IMR-90 (cell line): ENCODE data around the gene LRRC37A. TPM values are rescaled to one million over a fixed set of nuclear protein-coding genes. Genes with fewer than 3 reads are reported as not detected.

Source experiments
- ATAC-seq: fragments of 200-7000 bp; cut with Tn5 transposase; 2 replicates; pipeline ENCODE4 v1.9.1; 2020; ENCODE audit warnings: low read depth, mild to moderate bottlenecking, moderate library complexity
- BruUV-seq: library from RNA; stranded (reverse); fragments of 400-500 nt; replicated peaks from 2 replicates; lab custom pipeline; 2021; lab: Mats Ljungman, UMichigan
- CTCF ChIA-PET: fragments of 300-600 bp; formaldehyde crosslinking; extraction: SDS; loops from one replicate; lab custom pipeline; 2021; ENCODE audit warnings: antibody characterized with exemption; lab: Yijun Ruan, JAX
- POLR2A ChIA-PET: fragments of 300-600 bp; sonication (Branson Sonifier 250); formaldehyde crosslinking; loops from one replicate; lab custom pipeline; 2022; ENCODE audit warnings: antibody characterized with exemption; ENCODE audit not compliant: unreplicated experiment; lab: Charles Lee
- DNase-seq: peaks from one replicate; pipeline ENCODE4 v3.0.0; 2013
- H2AFZ ChIP-seq: replicated peaks from 2 replicates; pipeline ENCODE3; 2013; ENCODE audit warnings: low read length, mild to moderate bottlenecking; ENCODE audit not compliant: poor library complexity
- H2AK5ac ChIP-seq: 2 replicates; pipeline ENCODE4 v1.6.1; 2013; ENCODE audit warnings: low read depth, low read length, inconsistent platforms
- H2AK9ac ChIP-seq: replicated peaks from 2 replicates; pipeline ENCODE3; 2013; ENCODE audit warnings: mild to moderate bottlenecking, low read depth, low read length, moderate library complexity; ENCODE audit not compliant: poor library complexity
- H2BK120ac ChIP-seq: 2 replicates; pipeline ENCODE4 v1.6.1; 2013; ENCODE audit warnings: low read depth, low read length, inconsistent platforms
- H2BK15ac ChIP-seq: 3 replicates; pipeline ENCODE4 v1.6.1; 2013; ENCODE audit warnings: low read depth, low read length, inconsistent platforms
- H2BK20ac ChIP-seq: 2 replicates; pipeline ENCODE4 v1.6.1; 2013; ENCODE audit warnings: low read depth, mild to moderate bottlenecking, inconsistent platforms, low read length, moderate library complexity
- H2BK5ac ChIP-seq: 2 replicates; pipeline ENCODE4 v1.6.1; 2013; ENCODE audit warnings: mild to moderate bottlenecking, low read depth, low read length, inconsistent platforms; ENCODE audit not compliant: poor library complexity, severe bottlenecking
- H3K14ac ChIP-seq: replicated peaks from 2 replicates; pipeline ENCODE4 v1.6.1; 2013; ENCODE audit warnings: low read depth, low read length, inconsistent platforms
- H3K18ac ChIP-seq: 2 replicates; pipeline ENCODE4 v1.6.1; 2013; ENCODE audit warnings: low read depth, low read length, control low read depth
- H3K23ac ChIP-seq: 2 replicates; pipeline ENCODE4 v1.6.1; 2013; ENCODE audit warnings: low read depth, low read length, inconsistent platforms
- H3K27ac ChIP-seq: 2 replicates; pipeline ENCODE4 v1.5.1; 2013; ENCODE audit warnings: mild to moderate bottlenecking, control low read depth, low read length; ENCODE audit not compliant: insufficient read depth
- H3K27me3 ChIP-seq: 2 replicates; pipeline ENCODE4 v1.6.1; 2013; ENCODE audit warnings: low read length; ENCODE audit not compliant: control insufficient read depth, insufficient read depth
- H3K36me3 ChIP-seq: 2 replicates; pipeline ENCODE4 v1.6.1; 2013; ENCODE audit warnings: low read length, mixed read lengths; ENCODE audit not compliant: control insufficient read depth, insufficient read depth
- H3K4ac ChIP-seq: 2 replicates; pipeline ENCODE4 v1.6.1; 2013; ENCODE audit warnings: low read depth, low read length, inconsistent platforms
- H3K4me1 ChIP-seq: 2 replicates; pipeline ENCODE4 v1.6.1; 2013; ENCODE audit warnings: low read length, mixed read lengths; ENCODE audit not compliant: control insufficient read depth, insufficient read depth
- H3K4me2 ChIP-seq: 2 replicates; pipeline ENCODE4 v1.6.1; 2013; ENCODE audit warnings: low read depth, mild to moderate bottlenecking, control low read depth, low read length, moderate library complexity
- H3K4me3 ChIP-seq: 2 replicates; pipeline ENCODE4 v1.5.1; 2013; ENCODE audit warnings: low read depth, mild to moderate bottlenecking, control low read depth, low read length, moderate library complexity; ENCODE audit not compliant: insufficient read depth
- H3K56ac ChIP-seq: 2 replicates; pipeline ENCODE4 v1.6.1; 2013; ENCODE audit warnings: low read length, inconsistent platforms; ENCODE audit not compliant: insufficient read depth; ENCODE audit errors: extremely low read depth
- H3K79me1 ChIP-seq, 2 experiments: 2 replicates each; pipeline ENCODE4 v1.6.1; 2013; ENCODE audit warnings: low read length in 2 of 2, inconsistent platforms in 1 of 2, low read depth in 1 of 2
- H3K9ac ChIP-seq: 2 replicates; pipeline ENCODE4 v1.6.1; 2013; ENCODE audit warnings: low read depth, low read length, control low read depth
- H3K9me1 ChIP-seq: 2 replicates; pipeline ENCODE4 v1.6.1; 2013; ENCODE audit warnings: low read length, inconsistent platforms; ENCODE audit not compliant: insufficient read depth
- H3K9me3 ChIP-seq: 2 replicates; pipeline ENCODE4 v1.6.1; 2013; ENCODE audit warnings: low read length; ENCODE audit not compliant: control insufficient read depth, insufficient read depth
- H4K20me1 ChIP-seq: 2 replicates; pipeline ENCODE4 v1.6.1; 2013; ENCODE audit warnings: low read length, inconsistent platforms; ENCODE audit not compliant: insufficient read depth
- H4K5ac ChIP-seq: 2 replicates; pipeline ENCODE4 v1.6.1; 2013; ENCODE audit warnings: mild to moderate bottlenecking, low read depth, low read length, control low read depth
- H4K8ac ChIP-seq, 2 experiments: 2 replicates each; pipeline ENCODE4 v1.6.1; 2013; ENCODE audit warnings: low read depth in 2 of 2, low read length in 2 of 2, control low read depth in 1 of 2, inconsistent platforms in 1 of 2
- H4K91ac ChIP-seq: 2 replicates; pipeline ENCODE4 v1.6.1; 2013; ENCODE audit warnings: low read depth, low read length, inconsistent platforms; ENCODE audit not compliant: insufficient read depth
- CEBPB ChIP-seq: IDR thresholded peaks from 2 replicates; pipeline ENCODE4 v1.6.1; 2012; ENCODE audit warnings: low read depth, low read length, improper control_type of control experiment
- CHD1 ChIP-seq: IDR thresholded peaks from 2 replicates; pipeline ENCODE4 v1.6.1; 2012; ENCODE audit warnings: low read depth, low read length, improper control_type of control experiment
- FOS ChIP-seq: fragments of 150-350 bp; IDR thresholded peaks from 2 replicates; pipeline ENCODE4 v1.6.1; 2016; ENCODE audit warnings: low read depth, low read length
- MAFK ChIP-seq: IDR thresholded peaks from 2 replicates; pipeline ENCODE4 v1.6.1; 2012; ENCODE audit warnings: low read depth, low read length, improper control_type of control experiment
- MAZ ChIP-seq: IDR thresholded peaks from 2 replicates; pipeline ENCODE4 v1.6.1; 2012; ENCODE audit warnings: low read depth, mild to moderate bottlenecking, low read length, improper control_type of control experiment, moderate library complexity, borderline replicate concordance
- MXI1 ChIP-seq: IDR thresholded peaks from 2 replicates; pipeline ENCODE4 v1.6.1; 2012; ENCODE audit warnings: low read depth, mild to moderate bottlenecking, low read length, moderate library complexity, borderline replicate concordance
- NFE2L2 ChIP-seq: fragments of 150-350 bp; IDR thresholded peaks from 2 replicates; pipeline ENCODE4 v1.6.1; 2016; ENCODE audit warnings: low read depth, mild to moderate bottlenecking, low read length
- POLR2A ChIP-seq: IDR thresholded peaks from 2 replicates; pipeline ENCODE4 v1.6.1; 2012; ENCODE audit warnings: mild to moderate bottlenecking, low read depth, low read length
- RAD21 ChIP-seq: IDR thresholded peaks from 2 replicates; pipeline ENCODE4 v1.6.1; 2012; ENCODE audit warnings: low read length, improper control_type of control experiment
- RFX5 ChIP-seq: IDR thresholded peaks from 2 replicates; pipeline ENCODE4 v1.8.0; 2012; ENCODE audit warnings: low read depth, mild to moderate bottlenecking, low read length, moderate library complexity
- WGBS, 2 experiments: methylation state at CpG; one replicate each; pipeline versions ENCODE4 v1.1.5 to v1.1.7; 2013; ENCODE audit warnings: missing lambda C conversion rate in 2 of 2; ENCODE audit not compliant: insufficient read length in 1 of 2; ENCODE audit errors: extremely low coverage in 2 of 2; 5-methylcytosine and 5-hydroxymethylcytosine counted together
- dilution Hi-C: fragments of 300-500 bp; cut with HindIII; formaldehyde crosslinking; loops from one replicate; pipeline ENCODE4 v1.14.3; 2018; ENCODE audit warnings: low sequenced_read_pairs; ENCODE audit not compliant: unreplicated experiment
- in situ Hi-C: fragments of 300-500 bp; cut with MboI; formaldehyde crosslinking; loops from 3 replicates; pipeline ENCODE4 v1.14.3; 2019; ENCODE audit warnings: low sequenced_read_pairs, inconsistent platforms, mixed read lengths
- intact Hi-C: fragments of 100-400 bp; cut with micrococcal nuclease; formaldehyde crosslinking; loops from 2 replicates; pipeline ENCODE4 v1.10.0; 2022
- polyA plus RNA-seq, 3 experiments: library from polyadenylated mRNA; depleted of rRNA; stranded (reverse); fragments of >200 nt; gene quantifications; 2 replicates each; pipeline ENCODE4 v1.2.3, GENCODE V29; 2012; ENCODE audit warnings: low replicate concordance in 1 of 3
- total RNA-seq: library from RNA; depleted of rRNA; stranded (reverse); fragments of >200 nt; gene quantifications from 2 replicates; pipeline ENCODE4 v1.2.3, GENCODE V29; 2012
- TF ChIP-seq, protein P1 (sequence below): conservative IDR thresholded peaks from 2 replicates; pipeline ENCODE4 v1.5.1; 2012; ENCODE audit warnings: mild to moderate bottlenecking, low read depth, low read length, improper control_type of control experiment
- TF ChIP-seq, protein P2 (sequence below): fragments of 150-350 bp; IDR thresholded peaks from 2 replicates; pipeline ENCODE4 v1.6.1; 2017; ENCODE audit warnings: mild to moderate bottlenecking, antibody characterized with exemption, low read length, low read depth

Gene LRRC37A
- total and polyA plus RNA-seq, 2 of the 4 experiments (the other 2 are of a cell fraction): 0.72 to 0.91 TPM

DNA sequence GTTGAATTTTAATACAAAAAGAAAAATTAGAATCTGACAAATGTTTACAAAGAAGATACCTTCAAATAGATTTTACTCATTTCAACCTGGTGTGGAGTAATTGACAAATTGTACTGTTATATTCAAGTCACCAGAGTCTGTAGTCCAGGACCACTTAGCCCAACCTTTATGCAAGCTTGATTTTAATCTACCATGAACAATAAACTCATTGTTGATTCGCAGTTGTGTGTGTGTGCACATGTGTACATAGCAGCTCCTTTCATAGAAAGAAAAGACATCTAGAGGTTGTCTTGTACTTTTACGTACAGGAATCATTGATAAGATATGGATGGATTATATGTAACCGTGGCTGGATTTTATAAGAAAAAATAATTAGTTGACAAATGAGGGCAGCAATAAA lies 20.7 kb upstream of the LRRC37A start:
- Histone ChIP-seq H3K4me1 (no peaks in the 10 kb centered on the region), H4K8ac (no peak overlapping the region), H3K27me3 (peaks cover 2% of the 10 kb centered on the region; the same call in 1 of the 2 replicates), H2AFZ (no peak overlapping the region), H3K27ac (no peak overlapping the region), H4K20me1 (no peaks in the 10 kb centered on the region), H3K4me2 (no peak overlapping the region), H3K9me3 (peaks cover 3% of the 10 kb centered on the region; the same call in 1 of the 2 replicates), H2BK5ac (no peak overlapping the region), H3K36me3 (no peaks in the 10 kb centered on the region), H2AK5ac (no peak overlapping the region), H2BK20ac (no peak overlapping the region), H4K91ac (no peak overlapping the region), H3K9me1 (no peaks in the 10 kb centered on the region), H3K4ac (no peak overlapping the region), H3K9ac (no peak overlapping the region), H3K14ac (no peak overlapping the region), H2AK9ac (no peak overlapping the region), H3K23ac (no peak overlapping the region), H2BK15ac (no peak overlapping the region), H3K79me1 (no peaks in the 10 kb centered on the region), H4K5ac (no peak overlapping the region), H2BK120ac (no peak overlapping the region), H3K18ac (no peak overlapping the region), H3K56ac (no peak overlapping the region), H3K4me3 (no peak overlapping the region)
- CTCF ChIA-PET: no interaction called here
- intact Hi-C loops (no loop called here), in situ Hi-C loops (loop anchor here (25.0 kb wide), 1 partner anchor 687 kb away; no protein-coding TSS in a partner anchor), dilution Hi-C loops (no loop called here)
- ATAC-seq (no peak), DNase-seq (no peak)
- TF ChIP-seq MXI1 (no peak), MAZ (no peak), CHD1 (no peak), RFX5 (no peak), POLR2A (no peak), RAD21 (no peak), FOS (no peak), MAFK (no peak), NFE2L2 (no peak), CEBPB (no peak)
- TF ChIP-seq, protein P1, sequence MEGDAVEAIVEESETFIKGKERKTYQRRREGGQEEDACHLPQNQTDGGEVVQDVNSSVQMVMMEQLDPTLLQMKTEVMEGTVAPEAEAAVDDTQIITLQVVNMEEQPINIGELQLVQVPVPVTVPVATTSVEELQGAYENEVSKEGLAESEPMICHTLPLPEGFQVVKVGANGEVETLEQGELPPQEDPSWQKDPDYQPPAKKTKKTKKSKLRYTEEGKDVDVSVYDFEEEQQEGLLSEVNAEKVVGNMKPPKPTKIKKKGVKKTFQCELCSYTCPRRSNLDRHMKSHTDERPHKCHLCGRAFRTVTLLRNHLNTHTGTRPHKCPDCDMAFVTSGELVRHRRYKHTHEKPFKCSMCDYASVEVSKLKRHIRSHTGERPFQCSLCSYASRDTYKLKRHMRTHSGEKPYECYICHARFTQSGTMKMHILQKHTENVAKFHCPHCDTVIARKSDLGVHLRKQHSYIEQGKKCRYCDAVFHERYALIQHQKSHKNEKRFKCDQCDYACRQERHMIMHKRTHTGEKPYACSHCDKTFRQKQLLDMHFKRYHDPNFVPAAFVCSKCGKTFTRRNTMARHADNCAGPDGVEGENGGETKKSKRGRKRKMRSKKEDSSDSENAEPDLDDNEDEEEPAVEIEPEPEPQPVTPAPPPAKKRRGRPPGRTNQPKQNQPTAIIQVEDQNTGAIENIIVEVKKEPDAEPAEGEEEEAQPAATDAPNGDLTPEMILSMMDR: no peak
- TF ChIP-seq, protein P2, sequence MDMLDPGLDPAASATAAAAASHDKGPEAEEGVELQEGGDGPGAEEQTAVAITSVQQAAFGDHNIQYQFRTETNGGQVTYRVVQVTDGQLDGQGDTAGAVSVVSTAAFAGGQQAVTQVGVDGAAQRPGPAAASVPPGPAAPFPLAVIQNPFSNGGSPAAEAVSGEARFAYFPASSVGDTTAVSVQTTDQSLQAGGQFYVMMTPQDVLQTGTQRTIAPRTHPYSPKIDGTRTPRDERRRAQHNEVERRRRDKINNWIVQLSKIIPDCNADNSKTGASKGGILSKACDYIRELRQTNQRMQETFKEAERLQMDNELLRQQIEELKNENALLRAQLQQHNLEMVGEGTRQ: no peak
- no TSS peak for BruUV-seq
- 80% methylated on average over 1 of the region's 3 CpGs; no CpG with 5 or more reads in 1 of the 2 experiments for WGBS, 2 experiments
- POLR2A ChIA-PET: no interaction called here
